ENCODE measurements around the gene MTAP.

DNA sequence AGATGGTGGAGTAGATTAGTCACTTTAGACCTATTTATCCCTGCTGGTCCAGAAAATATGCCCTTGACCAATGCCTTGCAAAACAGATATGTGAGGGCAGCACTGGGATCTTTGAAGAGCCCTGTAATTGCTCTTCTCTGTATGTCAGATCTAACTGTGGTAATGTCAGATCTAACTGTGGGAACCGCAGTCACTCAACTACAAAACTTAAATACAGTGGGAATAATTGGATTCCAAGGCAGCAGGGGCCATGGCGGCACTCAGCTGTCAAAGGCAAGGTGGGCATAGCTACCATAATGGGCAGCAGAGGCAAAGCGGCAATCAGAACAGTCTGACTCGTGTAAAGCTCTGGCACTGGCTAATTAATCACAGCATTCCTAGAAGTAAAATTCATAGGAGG, 46.2 kb downstream of the MTAP start:
- TF ChIP-seq EZH2phosphoT487 (IDR thresholded peaks at IDR 0.05; ENCODE audit: borderline replicate concordance, low read length), result no peak
- no peak for TF ChIP-seq CTCF (IDR thresholded peaks at IDR 0.05; ENCODE audit: low read depth, low read length, poor library complexity, severe bottlenecking)

Data from DOHH2 (cell line).